NCI-H1092 (cell line): Measurements from ENCODE around the gene KRT24.
"Not testable (repeated sequence)": the region's sequence is repeated elsewhere in the genome, so short reads cannot be mapped to it uniquely, and the experiment has no call there.

ENCODE experiments used
- DNase-seq: peaks from one replicate; lab custom pipeline; 2025; lab: John Stamatoyannopoulos, UW

KRT24 gene

GRCh38 chr17:40703652-40704051, at the start of gene KRT24:
KRT24 (minus strand) TSS chr17:40703752; CDS start chr17:40703693, 59 bp downstream.
- DNase-seq: no peak

DNA sequence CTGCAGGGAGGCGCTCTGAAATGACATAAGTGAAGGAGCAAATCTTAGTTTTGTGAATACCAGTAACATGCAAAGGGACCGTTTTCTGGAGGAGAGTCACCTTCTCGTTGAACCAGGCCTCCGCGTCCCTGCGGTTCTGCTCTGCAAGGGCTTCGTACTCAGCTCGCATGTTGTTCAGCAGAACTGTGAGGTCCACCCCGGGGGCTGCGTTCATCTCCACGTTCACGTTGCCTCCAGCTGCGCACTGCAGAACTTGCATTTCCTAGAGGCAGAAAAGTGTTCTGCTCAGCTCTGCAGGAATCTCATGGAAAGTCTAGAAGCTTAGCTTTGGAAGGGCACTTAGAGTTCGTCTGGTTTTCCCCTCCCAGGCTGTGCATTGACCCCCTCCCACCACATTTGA, 47.5 kb upstream of the KRT24 start:
- no peak for DNase-seq

- DNase-seq: no peak
Observed at GRCh38 chr17:40750391-40750790, 46.8 kb upstream of the KRT24 start.

DNA sequence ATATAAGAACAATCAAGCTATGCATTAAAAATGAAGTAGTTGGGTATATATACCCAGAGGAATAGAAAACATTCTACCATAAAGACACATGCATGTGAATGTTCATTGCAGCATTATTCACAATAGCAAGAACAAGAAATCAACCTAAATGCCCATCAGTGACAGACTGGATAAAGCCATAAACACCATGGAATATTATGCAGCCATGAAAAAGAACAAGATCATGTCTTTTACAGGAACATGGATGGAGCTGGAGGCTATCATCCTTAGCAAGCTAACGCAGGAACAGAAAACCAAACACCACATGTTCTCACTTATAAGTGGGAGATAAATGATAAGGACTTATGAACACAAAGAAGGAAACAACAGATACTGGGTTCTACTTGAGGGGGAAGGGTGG, 45.1 kb upstream of the KRT24 start:
- DNase-seq: not testable (repeated sequence)

DNA sequence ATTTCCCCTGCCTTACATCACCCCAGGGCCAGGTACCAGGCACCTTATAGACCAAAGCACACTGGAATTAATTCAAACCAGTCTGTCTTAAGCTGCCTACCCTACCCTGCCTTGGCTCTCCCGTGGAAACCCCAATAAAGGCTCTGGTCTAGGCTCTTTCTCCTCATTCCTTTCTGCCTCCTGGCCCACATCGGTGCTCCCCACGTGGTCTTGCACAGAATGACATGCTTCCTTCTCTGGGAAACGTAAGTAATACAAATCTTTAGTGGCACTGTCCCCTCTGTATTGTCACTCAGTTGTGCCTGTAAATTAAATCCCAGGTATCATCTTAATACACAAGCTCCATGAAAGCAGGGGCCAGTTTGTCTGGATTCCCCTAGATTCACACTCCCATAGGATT, 35.0 kb upstream of the KRT24 start:
- no peak for DNase-seq

DNA sequence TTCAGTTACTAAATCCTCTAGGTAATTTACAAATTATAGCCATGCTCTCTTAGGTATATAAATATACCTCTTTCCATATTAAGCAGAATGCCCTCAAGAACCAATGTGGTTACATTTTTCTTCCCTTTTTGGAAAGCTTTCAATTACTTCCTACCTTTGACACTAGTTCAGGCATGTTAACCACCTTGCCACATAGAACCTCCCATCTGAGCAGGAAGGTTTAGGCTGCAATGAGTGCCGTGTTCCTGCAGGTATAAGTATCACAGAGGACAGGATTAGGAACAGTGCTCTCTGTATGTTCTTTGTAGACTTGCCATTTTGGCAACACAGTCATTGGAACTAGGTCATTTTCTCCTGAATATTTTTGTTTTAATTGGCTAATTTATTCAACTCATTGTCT, 31.5 kb upstream of the KRT24 start:
- DNase-seq: no peak

- DNase-seq: no peak
Observed at GRCh38 chr17:40734018-40734417, 30.5 kb upstream of the KRT24 start.

DNA sequence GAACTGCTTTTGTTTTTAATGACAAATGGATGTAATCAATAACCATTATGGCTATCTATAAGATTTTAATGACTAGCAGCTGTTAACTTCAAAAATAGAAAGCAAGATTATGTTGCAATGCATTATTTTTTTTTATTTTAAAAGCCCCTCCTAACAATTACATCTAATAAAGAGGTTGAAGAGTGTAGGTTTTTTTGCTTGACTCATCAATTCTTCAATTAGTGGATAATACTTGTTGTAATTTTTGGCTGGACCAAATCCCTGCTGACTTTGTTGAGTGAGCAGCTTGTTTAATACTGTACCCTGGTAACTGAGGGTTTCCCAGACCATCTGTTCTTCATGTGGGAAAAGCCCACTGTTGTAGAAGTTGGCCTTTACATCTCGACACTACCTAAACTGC, 27.4 kb upstream of the KRT24 start:
- DNase-seq: no peak

GRCh38 chr17:40727447-40728231, 24.1 kb upstream of the KRT24 start:
- no peak for DNase-seq

DNA sequence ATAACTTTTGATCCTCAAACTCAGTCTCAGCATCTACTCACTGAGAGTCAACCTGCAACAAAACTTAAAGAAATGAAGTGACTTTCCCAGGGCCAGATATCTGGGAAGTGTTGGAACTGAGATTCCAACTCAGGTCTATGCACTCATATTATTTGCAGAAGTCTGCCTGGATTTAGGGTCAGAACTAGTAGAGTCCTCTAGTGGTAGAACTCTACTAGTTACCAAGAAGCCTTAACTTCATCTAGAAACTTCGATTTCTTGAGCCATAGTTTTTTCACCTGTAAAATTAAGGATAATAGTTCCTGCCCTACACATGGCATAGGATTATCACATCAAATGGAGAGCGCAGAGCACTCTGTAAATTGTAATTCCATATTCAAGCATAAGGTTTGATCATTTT, 23.4 kb upstream of the KRT24 start:
- no peak for DNase-seq

GRCh38 chr17:40724656-40725055, 21.1 kb upstream of the KRT24 start:
- DNase-seq: no peak

DNA sequence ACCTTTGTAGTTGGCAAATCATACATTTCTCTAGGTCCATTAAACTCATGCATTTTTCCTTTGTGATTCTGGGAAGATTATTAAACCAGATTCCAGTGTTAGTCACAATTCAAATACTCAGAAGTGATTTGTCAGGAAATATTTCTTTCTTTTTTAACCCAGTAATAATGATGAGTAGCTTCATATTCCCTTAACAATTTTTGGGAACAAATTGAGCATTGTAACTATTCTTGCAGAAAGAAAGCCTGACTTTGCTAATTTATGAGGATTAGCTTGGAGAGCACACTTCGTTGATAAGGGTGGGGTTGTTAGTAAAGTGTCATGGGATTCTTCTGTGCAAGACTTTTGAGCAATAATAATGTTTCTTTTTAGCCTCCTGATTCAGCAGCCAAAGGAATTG, 18.7 kb upstream of the KRT24 start:
- no peak for DNase-seq

GRCh38 chr17:40720899-40721298, 17.3 kb upstream of the KRT24 start:
- no peak for DNase-seq

- DNase-seq: no peak
Observed at GRCh38 chr17:40718930-40719329, 15.4 kb upstream of the KRT24 start.

GRCh38 chr17:40717776-40718175, 14.2 kb upstream of the KRT24 start:
- DNase-seq: no peak

GRCh38 chr17:40714473-40714872, 10.9 kb upstream of the KRT24 start:
- DNase-seq: no peak

GRCh38 chr17:40707745-40708144, 4.2 kb upstream of the KRT24 start:
- no peak for DNase-seq

DNA sequence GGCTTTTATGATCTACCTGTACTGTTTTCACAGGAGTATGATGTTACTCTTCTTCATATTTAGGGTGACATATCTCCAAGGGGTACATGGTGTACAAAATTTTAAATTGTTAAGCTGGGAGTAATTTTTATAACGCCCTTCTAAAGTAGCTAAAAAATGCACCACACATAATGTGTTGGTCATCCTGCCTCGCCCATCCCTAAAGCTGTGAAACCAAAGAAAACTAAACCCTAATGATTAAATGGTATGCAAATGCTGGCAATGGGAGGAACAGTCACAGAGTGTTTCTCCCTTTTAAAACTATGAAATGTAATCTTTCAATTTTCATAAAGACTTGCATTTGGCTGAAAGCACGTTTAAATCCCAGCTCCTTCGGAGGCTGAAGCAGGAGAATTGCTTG, 2.0 kb upstream of the KRT24 start:
- DNase-seq: no peak

DNA sequence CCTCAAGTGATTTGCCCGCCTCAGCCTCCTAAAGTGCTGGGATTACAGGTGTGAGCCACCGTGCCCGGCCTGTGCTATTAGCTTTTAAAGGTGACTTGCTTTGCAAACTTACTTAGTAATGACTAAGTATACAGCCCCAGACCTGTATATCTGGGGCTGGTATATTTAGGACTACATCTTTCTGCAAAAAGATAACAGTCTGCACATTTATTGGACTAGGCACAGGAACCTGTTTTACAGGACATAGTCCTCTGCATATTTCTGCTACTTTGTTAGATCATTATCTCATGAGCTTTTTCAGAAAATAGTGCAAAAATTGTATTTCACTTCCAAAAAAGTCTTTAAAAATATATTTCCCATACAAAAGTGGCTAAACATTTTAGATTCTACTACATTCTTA, 1.3 kb downstream of the KRT24 start:
- DNase-seq: no peak

- DNase-seq: no peak
Observed at GRCh38 chr17:40699853-40700252, 3.7 kb downstream of the KRT24 start.

DNA sequence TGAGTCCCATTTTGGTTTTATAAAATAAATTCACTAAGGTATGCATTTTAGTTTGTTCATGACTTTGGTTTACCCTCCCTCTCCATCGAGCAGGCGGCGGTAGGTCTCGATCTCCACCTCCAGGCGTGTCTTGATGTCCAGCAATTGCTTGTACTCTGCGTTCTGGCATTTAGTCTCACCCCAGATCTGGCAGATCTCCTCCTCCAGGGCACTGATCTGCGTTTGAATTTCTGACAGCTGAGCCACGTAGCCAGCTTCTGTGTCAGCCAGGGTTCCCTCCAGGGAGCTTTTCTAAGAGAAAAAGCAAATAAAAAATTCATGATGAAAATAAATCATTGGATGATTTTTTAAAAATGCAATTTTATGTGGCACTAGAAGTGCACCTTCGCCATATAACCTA, 4.2 kb downstream of the KRT24 start:
- no peak for DNase-seq

DNA sequence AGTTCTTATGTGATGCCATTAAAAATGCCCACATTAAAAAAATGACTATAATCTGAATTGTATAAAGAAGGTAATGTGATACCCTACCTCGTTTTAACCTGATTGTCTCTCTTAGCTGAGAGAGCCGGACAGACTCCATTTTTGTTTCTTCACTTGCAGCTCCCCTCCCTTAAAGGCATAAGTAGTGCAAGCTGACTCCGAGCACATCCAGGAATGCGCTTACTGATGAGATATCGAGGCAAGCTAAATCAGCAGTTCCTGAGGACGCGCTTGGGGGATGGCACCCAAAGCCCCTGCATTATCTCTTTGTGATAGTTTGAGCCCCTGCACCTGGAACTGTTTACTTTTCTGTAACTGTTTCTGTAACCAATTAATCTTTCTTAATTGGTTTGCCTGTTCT, 6.3 kb downstream of the KRT24 start:
- no peak for DNase-seq

DNA sequence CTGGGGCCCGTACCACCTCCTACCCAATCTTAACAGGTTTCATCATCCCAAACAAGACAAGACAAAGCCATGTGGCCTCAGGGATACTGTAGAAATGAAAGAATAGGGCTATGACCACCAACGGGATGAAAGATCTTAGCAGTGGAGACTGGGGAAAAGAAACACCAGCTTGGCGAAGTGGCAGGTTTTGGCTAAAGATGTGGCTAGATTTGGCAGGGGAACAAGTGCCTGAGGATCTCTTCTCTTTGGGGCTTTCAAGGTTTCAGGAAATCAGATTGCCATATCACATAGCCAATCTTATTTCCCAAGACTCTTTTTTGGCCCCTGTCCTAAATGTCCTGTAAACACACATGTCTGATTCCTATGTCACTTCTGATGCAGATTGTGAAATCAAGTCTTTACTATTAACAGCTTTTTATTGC, 6.9 kb downstream of the KRT24 start:
- no peak for DNase-seq

DNA sequence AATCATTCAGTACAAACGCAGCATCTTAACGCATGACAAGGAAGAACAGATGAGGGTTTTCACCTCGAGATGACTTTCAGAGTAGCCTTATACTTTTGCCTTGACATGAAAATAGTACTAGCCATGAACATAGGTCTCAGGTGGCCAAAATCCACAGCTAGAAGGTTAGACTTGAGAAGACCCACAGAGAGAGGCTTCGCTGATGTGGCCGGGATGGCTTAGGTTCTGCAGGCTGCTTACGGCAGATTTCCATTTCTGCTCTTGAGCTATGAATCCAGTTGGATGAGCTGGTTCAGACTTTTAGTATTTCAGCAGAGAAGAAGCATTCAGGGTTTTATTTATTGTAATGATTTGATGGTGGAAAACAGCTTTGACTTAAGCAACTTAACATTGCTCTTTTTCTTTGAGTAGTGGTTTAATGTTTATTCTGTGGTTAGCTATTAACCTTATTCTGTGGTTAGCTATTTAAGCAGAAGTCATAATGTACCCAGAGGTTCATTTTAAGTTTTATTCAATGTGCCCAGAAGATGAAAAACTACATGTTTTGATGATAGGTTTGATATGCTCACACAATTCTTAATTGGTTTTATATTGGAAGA, 7.6 kb downstream of the KRT24 start:
- no peak for DNase-seq
